Nephron progenitor cell (in vitro differentiated cells): ENCODE measurements around the gene TTC34.

Source experiments
- DNase-seq: peaks from one replicate; pipeline ENCODE4 v3.0.0; 2021
- H3K27ac Mint-ChIP-seq: 2 replicates; pipeline ENCODE4 v1.8.0; 2021; ENCODE audit warnings: mild to moderate bottlenecking, moderate library complexity, mixed read lengths
- H3K27me3 Mint-ChIP-seq: 2 replicates; pipeline ENCODE4 v1.8.0; 2021; ENCODE audit warnings: mild to moderate bottlenecking, low read depth, mixed read lengths; ENCODE audit not compliant: poor library complexity
- H3K36me3 Mint-ChIP-seq: 2 replicates; pipeline ENCODE4 v1.8.0; 2021; ENCODE audit warnings: low read depth, mixed read lengths
- H3K4me1 Mint-ChIP-seq: 2 replicates; pipeline ENCODE4 v1.8.0; 2021; ENCODE audit warnings: mixed read lengths
- H3K4me3 Mint-ChIP-seq: 2 replicates; pipeline ENCODE4 v1.8.0; 2021; ENCODE audit warnings: mild to moderate bottlenecking, moderate library complexity, mixed read lengths
- H3K9me3 Mint-ChIP-seq: 2 replicates; pipeline ENCODE4 v1.8.0; 2021; ENCODE audit warnings: mild to moderate bottlenecking, moderate library complexity, mixed read lengths
- TF ChIP-seq, protein P1 (sequence below): fragments of 200-600 bp; sonication (generic); IDR thresholded peaks from 2 replicates; pipeline ENCODE4 v1.5.0; 2021; ENCODE audit warnings: antibody characterized with exemption

TTC34 gene

DNA sequence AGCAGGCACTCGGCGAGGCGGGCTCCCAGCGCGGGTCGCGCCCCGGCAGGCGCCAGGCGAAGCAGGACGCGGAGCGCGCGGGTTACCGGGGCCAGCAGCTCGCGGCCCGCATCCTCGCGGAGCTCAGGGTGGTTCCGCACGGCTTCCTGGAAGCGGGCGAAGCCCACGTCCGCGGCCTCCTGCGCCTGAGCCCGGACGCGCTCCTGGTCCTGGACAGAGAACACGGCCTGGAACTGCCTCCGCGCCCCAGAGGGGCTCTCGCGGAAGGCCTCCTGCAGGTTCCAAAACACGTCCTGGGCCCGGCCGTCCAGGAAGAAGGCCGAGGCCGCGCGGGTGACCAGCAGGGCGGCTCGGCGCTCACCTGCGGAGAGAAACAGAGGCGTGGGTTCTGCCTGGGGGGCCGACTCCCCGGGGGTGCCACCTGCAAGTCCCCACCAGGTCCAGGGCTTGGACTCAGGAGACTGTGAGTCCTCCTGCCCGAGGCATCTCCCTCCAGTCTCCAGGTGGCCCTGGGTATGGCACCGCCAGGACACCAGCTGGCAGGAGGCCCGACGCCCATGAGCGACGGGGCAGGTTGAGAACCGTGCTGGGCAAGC lies 11.4 kb downstream of the TTC34 start:
- TF ChIP-seq, protein P1, sequence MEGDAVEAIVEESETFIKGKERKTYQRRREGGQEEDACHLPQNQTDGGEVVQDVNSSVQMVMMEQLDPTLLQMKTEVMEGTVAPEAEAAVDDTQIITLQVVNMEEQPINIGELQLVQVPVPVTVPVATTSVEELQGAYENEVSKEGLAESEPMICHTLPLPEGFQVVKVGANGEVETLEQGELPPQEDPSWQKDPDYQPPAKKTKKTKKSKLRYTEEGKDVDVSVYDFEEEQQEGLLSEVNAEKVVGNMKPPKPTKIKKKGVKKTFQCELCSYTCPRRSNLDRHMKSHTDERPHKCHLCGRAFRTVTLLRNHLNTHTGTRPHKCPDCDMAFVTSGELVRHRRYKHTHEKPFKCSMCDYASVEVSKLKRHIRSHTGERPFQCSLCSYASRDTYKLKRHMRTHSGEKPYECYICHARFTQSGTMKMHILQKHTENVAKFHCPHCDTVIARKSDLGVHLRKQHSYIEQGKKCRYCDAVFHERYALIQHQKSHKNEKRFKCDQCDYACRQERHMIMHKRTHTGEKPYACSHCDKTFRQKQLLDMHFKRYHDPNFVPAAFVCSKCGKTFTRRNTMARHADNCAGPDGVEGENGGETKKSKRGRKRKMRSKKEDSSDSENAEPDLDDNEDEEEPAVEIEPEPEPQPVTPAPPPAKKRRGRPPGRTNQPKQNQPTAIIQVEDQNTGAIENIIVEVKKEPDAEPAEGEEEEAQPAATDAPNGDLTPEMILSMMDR, result no peak
- H3K9me3 Mint-ChIP-seq, result peaks cover 68% of the 10 kb centered on the region
- H3K27me3 Mint-ChIP-seq, result peaks cover 9% of the 10 kb centered on the region
- H3K36me3 Mint-ChIP-seq, result peaks cover 5% of the 10 kb centered on the region
- H3K4me3 Mint-ChIP-seq, result no peak overlapping the region
- no peak overlapping the region for H3K27ac Mint-ChIP-seq
- H3K4me1 Mint-ChIP-seq, result no peaks in the 10 kb centered on the region
- DNase-seq, result no peak

DNA sequence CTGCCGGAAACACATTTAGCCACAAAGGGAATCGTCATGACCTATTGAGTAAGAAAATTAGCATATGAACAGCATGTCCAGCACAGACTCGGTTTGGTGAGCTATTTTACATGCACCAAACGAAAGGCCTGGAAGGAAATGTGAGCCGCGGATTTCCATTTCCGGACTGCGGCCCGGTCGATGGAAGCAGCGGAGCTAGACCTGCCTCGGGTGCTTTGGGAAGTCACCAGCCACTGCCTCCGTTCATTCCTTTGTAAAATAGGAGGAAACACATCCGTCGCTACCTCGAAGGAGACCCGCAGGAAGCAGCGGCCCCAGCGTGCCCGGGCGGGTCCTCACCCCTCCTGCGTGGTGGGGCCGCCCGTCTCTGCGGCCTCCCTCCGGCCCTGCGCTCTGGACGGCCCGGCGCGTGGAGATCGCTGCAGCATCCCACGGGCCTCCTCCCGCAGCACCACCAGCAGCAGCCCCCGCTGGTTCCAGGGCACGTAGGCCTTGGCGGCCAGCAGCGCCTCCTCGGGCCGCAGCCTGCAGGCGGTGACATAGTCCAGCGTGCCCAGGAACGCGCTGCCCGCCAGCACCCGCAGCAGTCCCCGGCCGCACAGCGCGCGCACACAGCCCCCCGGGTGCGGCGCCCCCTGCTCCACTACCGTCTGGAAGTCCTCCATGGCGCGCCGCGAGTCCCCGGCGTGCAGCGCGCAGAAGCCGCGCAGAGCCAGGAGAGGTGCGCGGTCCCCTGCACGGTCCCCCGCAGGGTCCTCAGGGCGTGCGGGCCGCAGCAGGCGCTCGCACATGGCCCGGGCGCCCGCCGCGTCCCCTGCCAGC lies 12.1 kb downstream of the TTC34 start:
- TF ChIP-seq, protein P1, result no peak

DNA sequence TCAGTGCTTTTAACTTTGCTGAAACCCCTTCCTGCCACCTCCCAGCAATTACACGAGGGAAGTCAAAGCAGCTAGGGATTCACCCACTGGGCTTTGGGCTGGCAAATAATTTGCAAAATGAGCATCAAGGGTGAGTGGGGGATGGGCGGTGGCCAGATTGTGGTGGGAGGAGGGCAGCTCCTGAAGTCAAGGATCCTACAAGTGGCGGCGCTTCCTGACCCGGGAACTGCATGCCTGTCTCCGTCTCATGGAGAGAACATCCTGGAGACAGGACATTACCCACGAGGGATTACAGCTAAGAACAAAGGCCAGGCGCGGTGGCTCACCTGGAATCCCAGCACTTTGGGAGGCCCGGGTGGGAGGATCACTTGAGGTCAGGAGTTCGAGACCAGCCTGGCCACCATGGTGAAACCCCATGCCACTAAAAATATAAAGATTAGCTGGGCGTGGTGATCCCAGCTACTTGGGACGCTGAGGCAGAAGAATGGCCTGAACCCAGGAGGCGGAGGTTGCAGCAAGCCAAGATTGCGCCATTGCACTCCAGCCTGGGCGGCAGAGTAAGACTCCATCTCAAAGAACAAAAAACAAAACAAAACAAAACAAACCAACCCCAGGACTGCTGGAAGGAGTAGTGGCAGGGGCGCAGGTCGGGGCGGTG lies 12.9 kb downstream of the TTC34 start:
- no peaks in the 10 kb centered on the region for H3K4me1 Mint-ChIP-seq
- no peak overlapping the region for H3K4me3 Mint-ChIP-seq
- TF ChIP-seq, protein P1, result no peak
- H3K27ac Mint-ChIP-seq, result no peak overlapping the region
- H3K27me3 Mint-ChIP-seq, result peaks cover 9% of the 10 kb centered on the region
- DNase-seq, result no peak
- peaks cover 5% of the 10 kb centered on the region for H3K36me3 Mint-ChIP-seq
- peaks cover 73% of the 10 kb centered on the region for H3K9me3 Mint-ChIP-seq

More for the DNA sequence above, 12.1 kb downstream of the TTC34 start:
- peaks cover 9% of the 10 kb centered on the region for H3K27me3 Mint-ChIP-seq
- no peak overlapping the region for H3K27ac Mint-ChIP-seq
- peaks cover 5% of the 10 kb centered on the region for H3K36me3 Mint-ChIP-seq
- no peaks in the 10 kb centered on the region for H3K4me1 Mint-ChIP-seq
- no peak for DNase-seq
- peaks cover 71% of the 10 kb centered on the region for H3K9me3 Mint-ChIP-seq
- no peak overlapping the region for H3K4me3 Mint-ChIP-seq

DNA sequence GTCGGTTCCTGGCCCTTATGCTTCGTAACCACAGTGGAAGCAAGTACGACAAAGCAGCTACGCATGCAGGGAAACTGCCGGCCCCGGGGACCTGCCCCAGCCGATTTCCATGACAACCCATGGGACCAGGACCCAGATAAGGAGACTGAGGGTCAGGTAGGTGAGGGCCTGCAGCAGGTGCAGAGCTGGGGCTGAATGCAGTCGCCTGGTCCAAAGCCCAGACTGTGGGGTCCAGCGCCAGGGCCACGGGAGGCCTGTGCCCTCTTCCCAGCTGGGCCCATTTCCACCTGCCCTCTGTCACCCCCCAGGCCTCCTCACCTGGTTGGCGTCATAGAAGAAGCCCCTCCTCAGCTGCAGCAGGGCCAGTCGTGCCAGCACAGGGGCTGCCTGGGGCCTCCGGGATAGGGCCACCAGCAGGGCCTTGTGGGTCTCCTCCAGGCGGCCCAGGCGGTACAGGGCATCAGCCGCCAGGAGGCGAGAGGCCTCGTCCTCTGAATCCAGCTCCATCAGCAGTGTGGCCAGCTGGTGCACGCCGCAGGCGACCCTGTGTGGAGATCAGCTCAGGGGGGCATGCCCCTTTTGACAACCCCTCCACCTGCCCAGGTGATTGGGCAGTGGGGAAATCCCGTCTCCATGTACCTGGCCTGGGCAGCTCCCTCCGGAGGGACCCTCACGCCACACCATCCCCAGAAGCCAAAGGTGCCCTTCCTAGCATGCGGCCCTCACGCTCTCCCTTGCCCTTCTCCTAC lies 14.2 kb downstream of the TTC34 start:
- Mint-ChIP-seq H3K9me3 (peaks cover 71% of the 10 kb centered on the region), H3K4me3 (no peak overlapping the region), H3K27ac (no peak overlapping the region), H3K36me3 (peaks cover 5% of the 10 kb centered on the region), H3K27me3 (peaks cover 9% of the 10 kb centered on the region), H3K4me1 (no peaks in the 10 kb centered on the region)
- no peak for DNase-seq
- TF ChIP-seq, protein P1, result no peak

DNA sequence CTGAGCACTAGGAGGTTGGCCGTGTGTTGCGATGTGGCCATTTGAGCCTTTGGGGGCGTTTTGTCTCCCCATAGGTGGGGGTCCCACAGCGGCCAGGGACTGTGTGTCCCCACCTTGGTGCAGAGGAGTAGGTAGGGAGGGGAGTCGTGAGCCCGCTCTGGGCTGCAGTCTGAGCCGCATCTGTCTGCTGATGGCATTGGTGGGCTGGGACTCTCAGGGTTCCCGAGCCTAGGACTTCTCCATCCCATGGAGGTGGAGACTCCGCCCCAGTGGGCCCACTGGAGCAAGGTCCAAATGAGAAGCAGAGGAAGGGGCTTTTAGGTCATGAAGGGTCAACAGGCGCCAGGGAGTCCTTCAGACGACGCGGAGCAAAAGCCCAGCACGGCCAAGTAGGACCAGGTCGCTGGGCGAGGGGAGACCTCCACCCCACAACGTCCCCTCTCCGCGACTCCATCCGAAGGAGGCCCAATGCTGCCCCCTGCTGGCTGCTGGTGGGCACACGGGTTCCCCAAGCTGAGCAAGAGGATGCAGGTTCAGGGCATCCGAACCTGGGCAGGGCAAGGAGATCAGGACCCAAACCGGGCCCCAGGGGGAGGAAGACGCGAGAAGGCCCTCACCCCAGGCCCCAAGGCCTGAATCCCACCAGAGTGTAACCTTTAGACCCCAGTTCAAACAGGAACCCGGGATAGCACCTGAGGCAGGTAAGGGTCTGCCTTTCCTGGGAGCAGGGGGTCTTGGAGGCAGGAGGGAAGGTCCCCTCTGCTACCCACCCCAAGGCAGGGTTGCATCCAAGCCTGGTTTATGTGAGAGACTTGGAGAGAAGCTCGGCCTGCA lies 14.9 kb downstream of the TTC34 start:
- H3K27me3 Mint-ChIP-seq, result peaks cover 6% of the 10 kb centered on the region
- H3K4me3 Mint-ChIP-seq, result no peak overlapping the region
- no peak overlapping the region for H3K27ac Mint-ChIP-seq
- TF ChIP-seq, protein P1, result no peak
- peaks cover 71% of the 10 kb centered on the region for H3K9me3 Mint-ChIP-seq
- DNase-seq, result peak; percentile 61
- H3K4me1 Mint-ChIP-seq, result no peaks in the 10 kb centered on the region
- peaks cover 5% of the 10 kb centered on the region for H3K36me3 Mint-ChIP-seq
